Inflammatory macrophage treated with lipopolysaccharide for 4 hours (primary cell): ENCODE results near the gene AKR1C3.
"Not testable (repeated sequence)": the region's sequence is repeated elsewhere in the genome, so short reads cannot be mapped to it uniquely, and the experiment has no call there.

Experiments
- DNase-seq: peaks from one replicate; pipeline ENCODE4 v3.0.0-alpha.2; 2020

AKR1C3 gene

DNA sequence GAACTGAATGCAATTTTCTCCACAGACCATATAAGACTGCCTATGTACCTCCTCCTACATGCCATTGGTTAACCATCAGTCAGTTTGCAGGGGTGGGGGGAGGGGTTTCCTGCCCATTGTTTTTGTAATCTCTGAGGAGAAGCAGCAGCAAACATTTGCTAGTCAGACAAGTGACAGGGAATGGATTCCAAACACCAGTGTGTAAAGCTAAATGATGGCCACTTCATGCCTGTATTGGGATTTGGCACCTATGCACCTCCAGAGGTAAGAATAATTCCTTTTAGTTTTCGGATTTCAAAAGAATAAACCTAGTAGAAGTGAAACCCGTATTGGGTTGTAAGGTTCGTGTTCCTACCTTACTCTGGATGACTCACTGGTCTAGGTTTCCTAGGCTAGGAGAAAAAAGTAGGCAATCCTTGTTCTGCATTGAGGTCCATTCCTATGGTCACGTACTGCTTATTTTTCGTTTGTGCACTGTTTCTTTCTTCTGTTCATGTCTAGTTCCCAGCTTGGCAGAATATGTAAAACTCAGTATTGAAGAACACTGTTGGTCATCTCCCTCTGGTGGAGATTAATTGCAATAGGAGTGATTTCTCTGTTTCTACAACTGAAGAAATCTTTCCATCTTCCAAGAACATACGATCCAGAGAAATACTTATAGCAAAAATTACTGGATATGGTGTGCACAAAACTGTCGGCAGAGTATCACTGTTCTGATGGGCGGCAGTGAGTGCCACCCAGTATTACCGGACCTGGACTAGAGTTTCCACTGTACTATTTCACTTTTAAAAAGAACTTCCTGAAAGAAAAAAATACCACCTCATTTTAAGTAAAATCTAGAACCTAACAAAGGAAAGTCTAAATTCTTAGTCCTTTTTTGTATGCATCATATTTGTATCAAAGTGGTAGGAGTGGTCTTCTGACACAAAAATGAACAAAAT, at the start of gene AKR1C3:
Gene AKR1C3 (plus strand): TSS at position 150 of the 941 bp plus-strand sequence. CDS start 31 bp downstream, at position 181.
- peak; percentile 50 for DNase-seq

DNA sequence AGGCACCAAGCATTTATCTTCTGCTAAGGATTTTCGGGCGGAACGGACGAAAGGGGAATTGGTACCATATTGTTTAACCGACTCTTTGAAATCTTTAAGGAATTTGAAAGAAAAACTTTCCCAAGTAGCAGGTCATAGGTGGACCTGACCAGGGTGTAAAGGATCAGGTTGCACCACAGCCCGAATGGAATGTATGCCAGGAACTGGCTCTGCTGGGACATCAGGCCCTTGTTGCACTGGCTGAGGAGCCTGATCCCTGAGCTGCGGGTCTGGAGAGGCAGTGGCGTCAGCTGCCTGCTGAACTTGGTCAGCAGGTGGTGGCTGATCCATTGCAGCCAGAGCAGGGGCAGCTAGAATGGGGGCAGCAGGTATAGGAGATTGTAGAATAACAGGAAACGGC, 49.1 kb upstream of the AKR1C3 start:
- no peak for DNase-seq

DNA sequence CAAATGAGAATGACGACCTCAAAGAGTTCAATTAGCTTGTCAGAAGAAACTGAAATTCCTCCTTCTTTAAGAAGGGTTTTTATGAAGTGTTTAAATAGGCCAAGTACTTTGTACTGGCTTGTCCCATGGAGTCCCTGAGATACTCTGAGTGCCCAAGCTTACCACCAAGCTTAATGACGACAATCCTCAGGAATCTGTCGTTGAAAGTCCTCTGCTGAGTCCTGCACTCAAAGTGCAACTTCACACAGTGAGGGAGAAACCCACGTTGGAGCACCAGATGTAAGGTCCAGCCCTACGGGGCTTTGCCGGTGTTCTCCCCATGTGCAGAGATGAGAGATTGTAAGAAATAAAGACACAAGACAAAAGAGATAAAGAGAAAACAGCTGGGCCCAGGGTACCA, 47.8 kb upstream of the AKR1C3 start:
- no peak for DNase-seq

DNA sequence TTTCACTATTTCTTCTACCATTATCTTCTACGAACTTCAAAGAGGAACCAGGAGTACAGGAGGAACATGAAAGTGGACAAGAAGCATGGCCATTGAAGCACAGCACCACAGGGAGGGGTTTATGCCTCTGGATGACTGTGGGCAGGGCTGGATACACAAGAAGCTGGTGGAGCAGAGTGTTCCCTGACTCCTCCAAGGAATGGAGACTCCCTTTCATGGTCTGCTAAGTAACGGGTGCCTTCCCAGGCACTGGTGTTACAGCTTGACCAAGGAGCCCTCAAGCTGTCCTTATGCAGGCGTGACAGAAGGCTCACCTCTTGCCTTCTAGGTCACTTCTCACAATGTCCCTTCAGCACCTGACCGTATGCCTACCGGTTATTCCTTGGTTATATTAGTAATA, 47.2 kb upstream of the AKR1C3 start:
- DNase-seq = not testable (repeated sequence)

DNA sequence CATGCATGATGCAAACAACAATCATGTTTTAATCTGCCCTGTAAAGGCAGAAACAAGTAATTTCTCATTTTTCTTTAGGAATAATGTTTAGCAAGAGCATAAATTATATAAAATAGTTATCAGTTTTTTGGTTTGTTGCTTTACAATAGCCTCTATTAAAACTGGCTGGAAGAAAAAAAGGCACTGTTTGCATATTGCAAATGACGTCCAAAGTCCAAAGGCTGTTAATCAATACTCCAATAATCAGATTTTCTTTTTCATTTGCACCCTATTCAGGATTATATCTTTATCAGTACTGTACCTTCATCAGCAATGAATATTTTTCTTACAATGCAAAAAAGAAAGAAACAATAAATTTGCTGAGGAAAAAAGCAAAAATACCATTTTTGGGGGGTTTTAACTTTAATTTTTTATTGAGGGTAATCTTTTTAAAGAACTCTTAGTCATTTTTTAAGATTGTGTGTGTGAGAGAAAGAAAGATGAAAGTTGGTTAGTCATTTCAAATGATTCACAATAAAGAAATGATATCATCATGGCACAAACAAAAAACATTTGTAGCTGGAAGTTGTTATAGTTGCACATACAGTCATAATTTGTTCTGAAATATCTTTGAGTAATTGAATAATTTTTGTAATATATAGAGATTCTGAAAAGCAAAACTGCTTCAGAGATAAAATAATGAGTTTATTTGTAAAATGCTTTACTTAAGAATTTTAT, 46.1 kb upstream of the AKR1C3 start:
- DNase-seq = no peak

DNA sequence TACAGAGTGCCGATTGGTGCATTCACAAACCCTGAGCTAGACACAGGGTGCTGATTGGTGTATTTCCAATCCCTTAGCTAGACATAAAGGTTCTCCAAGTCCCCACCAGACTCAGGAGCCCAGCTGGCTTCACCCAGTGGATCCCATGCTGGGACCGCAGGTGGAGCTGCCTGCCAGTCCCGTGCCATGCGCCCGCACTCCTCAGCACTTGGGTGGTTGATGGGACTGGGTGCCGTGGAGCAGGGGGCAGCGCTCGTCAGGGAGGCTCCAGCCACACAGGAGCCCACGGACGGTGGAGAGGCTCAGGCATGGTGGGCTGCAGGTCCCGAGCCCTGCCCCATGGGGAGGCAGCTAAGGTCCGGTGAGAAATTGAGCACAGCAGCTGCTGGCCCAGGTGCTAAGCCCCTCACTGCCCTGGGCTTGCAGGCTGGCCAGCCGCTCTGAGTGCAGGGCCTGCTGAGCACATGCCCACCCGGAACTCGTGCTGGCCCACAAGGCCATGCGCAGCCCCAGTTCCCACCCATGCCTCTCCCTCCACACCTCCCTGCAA, 41.2 kb upstream of the AKR1C3 start:
- DNase-seq = not testable (repeated sequence)

DNA sequence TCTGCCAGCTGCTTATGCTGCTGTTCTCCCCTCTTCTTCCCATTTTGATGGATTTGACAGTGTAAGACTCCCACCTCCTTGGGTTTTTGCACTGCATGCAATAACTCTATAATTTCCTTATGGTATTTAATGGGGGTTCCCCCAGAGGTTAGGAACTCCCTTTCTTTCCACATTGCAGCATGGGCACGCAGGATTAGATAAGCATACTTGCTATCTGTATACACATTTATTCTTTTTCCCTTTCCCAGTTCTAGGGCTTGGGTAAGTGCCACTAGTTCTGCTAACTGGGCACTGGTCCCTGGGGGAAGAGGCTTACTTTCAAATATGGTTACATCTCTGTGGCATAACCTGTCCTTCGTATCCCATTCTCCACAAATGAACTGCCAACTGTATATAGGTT, 39.4 kb upstream of the AKR1C3 start:
- DNase-seq = peak; percentile 30

DNA sequence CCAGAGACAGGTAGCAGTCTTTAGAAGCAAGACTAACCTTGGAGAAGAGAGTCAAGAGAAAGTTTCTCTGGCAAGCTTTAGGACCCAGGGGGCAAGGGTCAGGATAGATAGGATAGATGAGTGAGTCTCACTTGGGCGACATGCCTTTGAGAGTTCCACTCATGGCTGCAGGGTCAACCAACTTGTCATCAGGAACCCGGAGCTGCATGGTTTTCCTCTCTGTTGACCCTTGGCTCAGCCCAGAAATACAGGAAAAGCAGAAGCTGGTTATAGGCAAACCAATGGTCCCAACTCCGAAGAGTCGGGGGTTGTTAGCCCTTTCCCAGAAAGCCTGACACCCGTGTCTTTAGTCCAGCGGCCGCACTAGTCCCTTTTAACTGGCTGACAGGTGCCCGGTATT, 34.9 kb upstream of the AKR1C3 start:
- not testable (repeated sequence) for DNase-seq

DNA sequence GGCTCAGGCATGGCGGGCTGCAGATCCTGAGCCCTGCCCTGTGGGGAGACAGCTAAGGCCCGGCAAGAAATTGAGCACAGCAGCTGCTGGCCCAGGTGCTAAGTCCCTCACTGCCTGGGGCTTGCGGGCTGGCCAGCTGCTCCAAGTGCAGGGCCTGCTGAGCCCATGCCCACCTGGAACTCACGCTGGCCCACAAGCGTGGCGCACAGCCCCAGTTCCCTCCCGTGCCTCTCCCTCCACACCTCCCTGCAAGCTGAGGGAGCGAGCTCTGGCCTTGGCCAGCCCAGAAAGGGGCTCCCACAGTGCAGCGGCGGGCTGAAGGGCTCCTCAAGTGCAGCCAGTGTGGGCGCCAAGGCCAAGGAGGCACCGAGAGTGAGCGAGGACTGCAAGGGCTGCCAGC, 33.4 kb upstream of the AKR1C3 start:
- DNase-seq = not testable (repeated sequence)

DNA sequence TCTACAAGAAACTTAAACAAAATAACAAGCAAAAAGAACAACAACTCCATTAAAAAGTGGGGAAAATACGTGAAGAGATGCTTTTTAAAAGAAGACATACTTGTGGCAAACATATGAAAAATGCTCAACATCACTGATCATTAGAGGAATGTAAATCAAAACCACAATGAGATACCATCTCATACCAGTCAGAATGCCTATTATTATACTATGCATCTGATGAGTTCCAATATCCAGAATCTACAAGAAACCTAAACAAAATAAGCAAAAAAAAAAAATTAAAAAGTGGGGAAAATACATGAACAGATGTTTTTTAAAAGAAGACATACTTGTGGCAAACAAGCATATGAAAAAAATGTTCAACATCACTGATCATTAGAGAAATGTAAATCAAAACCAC, 29.6 kb upstream of the AKR1C3 start:
- DNase-seq = no peak

DNA sequence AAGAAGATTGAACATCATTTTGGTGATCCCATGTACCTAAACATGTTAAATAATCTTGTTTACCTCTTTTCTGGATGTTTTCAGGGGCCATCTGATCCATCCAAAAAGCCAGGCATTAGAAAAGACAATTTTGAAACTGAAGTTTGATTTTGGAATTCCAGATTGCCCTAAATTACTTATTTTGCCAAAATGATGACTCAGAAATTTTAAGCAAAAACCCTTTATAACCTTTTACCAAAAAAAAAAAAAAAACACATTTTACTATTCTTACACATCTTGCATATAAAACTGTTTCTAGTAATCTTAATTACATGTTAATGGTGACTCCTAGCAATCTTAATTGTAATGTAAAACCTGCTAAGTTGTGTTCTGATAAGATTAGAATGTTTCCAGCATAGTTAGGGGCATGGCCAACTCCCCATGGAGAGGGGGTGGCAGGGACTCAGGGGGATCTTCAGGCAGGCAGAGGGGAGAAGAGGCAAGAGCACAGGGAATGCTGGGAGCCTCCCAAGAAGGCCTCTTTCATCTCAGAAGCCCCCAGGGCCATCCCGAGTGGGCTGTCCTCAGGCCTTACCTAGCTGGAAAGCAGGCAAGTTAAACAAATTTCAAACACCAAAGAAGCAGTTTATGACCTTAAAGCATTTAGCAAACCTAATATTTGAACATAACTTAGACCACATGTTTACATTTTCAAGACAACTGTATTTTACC, 25.8 kb upstream of the AKR1C3 start:
- no peak for DNase-seq

DNA sequence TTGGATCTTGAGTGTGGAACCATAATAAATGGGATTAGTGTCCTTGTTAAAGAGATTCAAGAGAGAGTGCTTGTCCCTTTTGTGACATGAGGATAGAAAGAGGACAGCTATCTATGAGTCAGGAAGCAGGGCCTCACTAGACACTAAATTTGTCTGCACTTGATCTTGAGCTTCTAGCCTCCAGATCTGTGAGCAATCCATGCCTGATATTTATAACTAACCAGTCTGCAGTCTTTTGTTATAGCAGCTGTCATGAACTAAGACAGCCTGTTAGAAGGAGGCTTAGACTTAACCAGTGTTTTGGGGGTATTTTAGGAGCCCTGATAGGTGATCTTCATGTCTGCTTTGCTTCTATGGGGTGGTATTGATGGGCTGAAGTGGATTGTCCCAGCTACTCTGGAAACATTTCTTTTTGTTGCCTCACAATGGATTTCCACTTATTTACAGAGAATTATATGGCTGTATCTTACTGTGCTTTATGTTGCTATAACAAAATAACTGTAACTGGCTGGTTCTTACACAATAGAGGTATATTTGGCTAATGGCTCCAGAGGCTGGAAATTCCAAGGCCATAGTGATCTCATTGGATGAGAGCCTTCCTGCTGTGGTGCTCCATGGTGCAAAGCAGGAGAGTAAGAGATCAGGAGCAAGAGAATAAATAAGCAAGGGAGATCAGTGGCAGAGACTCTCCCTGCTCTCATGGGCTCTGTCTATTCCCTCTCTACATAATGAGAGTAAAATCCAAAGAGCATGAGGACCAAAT, 23.4 kb upstream of the AKR1C3 start:
- DNase-seq = peak; percentile 6

DNA sequence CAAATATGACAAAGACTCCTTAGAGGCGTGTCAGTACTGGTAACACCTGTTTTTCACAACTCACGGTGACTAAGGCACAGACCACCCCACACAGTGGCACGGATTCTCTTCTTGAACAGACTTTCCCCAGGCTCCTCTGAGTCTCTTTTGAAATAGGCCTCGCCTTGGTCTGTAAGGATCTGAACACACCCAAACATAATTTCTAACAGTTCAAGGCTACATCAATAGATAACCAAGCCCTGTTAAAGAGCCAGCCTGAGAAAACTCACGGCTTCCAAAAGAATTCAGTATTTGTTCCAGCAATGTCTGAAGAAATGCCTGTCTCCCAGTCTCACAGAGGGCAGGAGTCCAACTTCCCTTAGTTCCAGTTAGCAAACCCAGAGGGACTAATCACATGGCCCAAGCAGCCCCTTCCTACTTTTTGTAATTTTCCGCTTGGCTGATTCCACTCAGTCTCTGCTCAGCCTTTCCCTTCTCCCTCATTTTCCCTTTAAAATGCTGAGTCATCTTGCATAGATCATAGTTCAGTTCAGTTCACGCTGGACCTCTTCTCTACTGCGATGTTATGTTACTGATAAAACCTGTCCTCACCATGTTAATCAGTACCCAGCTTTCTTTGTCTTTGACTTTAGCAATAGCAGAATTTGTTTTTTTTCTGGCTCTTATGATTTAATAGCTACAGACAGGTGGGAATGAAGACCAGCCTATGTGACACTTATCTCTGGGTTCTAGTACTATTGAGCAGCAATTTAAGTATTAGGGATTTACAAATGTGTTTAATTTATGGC, 22.6 kb upstream of the AKR1C3 start:
- no peak for DNase-seq

DNA sequence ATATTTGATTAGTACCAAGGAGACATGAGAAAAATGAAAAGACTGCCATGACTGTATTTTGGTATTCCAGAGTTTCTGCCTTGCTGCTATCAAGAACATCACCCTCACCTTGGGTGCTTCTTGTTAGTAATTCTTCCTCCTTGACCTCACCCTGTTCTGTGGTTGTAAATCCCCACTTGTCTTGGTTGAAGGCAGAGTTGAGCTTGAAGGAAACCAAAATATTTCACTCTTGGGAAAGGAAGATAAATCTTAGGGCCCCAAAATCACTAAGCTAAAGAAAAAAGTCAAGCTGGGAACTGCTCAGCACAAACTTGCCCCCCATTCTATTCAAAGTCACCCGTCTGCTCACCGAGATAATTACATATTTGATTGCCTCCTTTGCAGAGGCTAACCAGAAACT, 20.6 kb upstream of the AKR1C3 start:
- no peak for DNase-seq

DNA sequence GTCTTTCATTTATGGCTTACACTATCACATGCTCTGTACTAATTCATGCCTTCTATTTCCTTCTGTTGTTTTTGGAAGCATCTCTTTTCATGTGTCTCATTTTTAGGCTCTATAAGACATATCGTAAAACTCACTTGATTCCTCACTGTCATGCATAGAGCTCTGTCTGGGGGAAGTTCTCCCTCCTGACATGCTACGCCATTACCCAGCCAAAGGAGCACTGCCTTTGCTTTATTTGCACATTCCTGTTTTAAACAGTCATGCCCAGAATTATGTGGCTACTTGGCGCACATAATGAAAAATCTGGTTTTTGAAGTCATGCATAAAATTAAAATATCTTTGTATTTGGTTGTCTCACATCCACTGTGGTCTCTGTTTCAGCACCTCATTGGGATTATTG, 17.6 kb upstream of the AKR1C3 start:
- DNase-seq = no peak

DNA sequence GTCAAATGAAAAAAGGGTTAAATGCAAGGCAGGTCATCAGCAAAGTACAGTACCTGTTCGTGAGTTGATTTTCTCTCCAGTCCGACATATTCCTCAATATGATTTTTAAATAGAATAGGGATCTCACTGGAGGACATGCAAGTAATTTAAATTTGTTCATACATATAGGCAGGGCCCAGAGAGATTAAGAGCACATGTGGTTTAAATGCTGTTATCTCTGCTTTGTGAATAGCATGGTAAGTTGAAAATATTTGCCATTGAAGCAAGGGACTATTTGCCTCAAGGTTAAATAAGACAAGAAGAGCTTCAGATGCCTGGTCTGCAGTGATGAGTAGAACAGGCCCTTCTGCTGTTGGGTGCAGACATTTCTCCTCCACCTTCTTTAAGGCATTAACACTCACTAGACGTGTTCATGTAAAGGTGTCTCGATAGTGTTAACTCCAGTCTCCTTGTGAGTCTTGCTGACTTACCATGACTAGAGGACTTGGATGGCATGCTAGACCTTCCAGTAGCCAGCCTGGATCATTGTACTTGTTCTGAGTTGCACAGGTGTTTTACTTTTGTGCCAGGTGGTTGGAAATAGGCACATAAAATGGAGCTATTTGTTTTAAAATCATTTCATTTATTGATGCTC, 15.6 kb upstream of the AKR1C3 start:
- no peak for DNase-seq

DNA sequence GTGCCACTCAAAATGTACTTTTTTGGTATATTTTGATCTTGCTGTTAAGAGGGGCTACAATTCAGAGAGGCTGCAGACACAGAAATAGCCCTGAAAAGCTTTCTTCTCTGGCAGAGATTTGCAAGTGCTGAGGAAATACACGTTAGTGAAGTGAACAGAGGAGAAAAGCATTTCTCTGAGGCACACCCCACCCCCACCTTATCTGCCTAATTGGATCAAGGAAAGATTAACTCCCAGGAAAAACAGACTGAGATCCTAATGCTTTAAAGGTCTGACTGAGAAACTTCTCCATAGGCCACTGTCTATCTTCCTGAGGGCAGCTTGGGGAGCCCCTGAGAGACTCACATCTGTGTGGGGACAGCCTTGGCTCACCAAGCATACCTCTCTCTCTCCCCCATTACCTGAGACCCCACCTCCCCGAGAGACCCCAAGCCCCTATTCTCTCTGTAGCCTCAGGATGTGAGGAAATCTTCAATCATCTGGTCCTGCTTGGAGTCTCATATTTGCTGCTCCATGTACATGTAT, 14.8 kb upstream of the AKR1C3 start:
- no peak for DNase-seq

DNA sequence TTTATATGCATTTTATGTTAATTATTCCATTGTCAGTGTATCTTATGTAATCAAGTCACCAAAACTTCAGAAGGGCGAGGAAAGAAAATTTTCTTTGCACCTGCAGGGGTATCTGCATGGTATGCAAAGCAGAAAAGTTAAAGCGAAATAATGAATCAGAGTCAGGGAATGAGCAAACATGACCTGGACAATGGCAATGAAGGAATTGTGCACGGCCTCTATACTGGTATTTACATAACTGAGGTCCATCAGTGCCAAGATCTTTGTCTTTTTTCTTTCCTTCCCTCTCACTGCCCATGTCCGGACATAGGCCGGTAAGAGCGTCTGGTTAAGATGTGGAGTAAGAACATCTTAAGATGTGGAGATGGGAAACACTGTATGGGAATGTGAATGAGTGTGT, 14.4 kb upstream of the AKR1C3 start:
- DNase-seq = no peak

DNA sequence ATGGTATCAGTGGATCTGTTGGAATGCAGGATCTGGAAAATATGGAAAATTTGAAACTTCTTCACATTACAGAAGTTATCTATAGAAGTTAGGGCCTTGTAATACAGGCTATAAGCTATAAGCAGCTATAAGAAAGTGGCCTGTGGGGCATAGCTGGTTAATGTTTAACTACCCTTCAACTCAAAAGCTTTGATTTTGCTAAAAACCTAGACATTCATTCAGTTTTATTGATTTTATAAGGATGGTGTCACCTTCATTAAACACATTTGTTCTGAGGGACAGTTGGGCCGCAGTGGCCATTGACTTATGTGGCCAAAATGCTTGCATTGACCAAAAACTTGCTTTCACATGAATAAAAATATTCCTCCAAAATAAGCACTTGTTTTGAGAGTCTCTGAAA, 13.1 kb upstream of the AKR1C3 start:
- no peak for DNase-seq

DNA sequence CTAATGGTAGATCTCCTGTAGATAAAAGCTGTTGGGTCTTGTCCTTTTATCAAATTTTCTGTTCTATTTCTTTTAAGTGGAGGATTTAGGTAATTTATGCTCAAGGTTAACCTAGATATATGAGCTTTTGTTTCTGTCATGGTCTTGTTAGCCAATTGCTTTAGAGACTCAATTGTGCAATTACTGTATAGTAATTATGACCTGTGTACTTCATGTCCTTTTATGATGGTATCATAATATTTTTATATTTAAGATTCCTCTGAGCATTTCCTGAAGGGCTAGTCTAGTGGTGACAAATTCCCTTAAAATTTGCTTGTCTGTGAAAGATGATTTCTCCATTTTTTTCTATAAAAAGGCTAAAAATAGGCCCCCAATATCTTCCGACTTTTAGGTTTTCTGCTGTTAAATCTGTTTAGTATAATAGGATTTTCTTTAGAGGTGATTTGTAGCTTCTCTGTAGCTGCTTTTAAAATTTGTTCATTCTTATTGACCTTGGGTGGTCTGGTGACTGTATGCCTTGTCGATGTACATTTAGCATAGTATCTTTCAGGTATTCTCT, 5.4 kb upstream of the AKR1C3 start:
- DNase-seq = no peak
